ENCODE data around the gene BORCS6. TPM values are rescaled to one million over a fixed set of nuclear protein-coding genes. Genes with fewer than 3 reads are reported as not detected.

The BORCS6 gene
- total and polyA plus RNA-seq, 2 of the 13 experiments (the other 11 are each of a cell fraction or from before 2014, with no cell fraction given) = 2.0 to 5.1 TPM

DNA sequence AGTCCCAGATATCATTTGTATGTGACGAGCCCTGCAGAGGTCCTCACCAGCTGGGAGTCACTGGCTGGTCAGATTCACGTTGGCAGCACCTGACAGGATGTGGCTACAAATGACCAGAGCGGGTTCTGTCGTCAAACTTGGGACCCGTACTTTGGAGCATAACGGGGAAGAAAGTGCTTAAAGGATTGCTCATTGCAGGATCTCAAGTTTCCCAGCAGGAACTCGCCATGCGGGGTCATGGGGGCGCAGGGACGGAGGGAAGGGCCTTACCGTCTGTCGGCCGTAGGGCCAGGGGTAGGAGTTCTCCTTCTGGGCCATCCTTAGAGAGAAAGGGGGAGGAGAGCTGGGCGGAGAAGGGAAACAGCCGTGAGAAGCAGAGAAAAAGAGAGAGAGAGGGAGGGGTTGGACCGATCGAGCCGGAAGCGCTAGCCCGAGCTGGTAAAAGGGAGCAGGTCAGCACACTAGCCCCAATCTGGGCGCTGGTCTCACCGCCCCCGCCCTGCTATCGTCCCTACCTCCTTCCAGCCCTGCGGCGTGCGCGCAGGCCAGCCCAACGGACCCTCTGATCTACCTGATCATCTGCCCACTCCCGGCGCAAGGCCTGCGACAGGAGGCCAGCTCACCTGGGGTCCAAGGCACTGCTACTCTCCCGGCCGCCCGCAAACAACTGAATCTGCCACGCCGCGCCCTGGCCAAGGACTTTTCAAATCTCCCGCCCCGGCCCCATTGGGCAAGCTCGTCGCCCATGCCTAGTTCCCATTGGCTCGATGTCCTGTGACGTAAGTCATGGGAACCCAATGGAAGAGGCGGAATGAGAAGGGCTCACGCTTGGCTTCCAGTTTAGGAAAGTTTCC lies 20.2 kb upstream of the BORCS6 start, which contains the start of gene AURKB (continued):
- no peak for TF ChIP-seq SP1 (IDR thresholded peaks at IDR 0.05)
- TF ChIP-seq SP1 (CRISPR knock-in tag; IDR thresholded peaks at IDR 0.05) = no peak
- TF ChIP-seq ZNF773 (CRISPR knock-in tag; IDR thresholded peaks at IDR 0.05; ENCODE audit: borderline replicate concordance) = no peak
- no peak for TF ChIP-seq ETV6 (CRISPR knock-in tag; conservative IDR thresholded peaks at IDR 0.05)
- no peak for TF ChIP-seq ZNF549 (CRISPR knock-in tag; IDR thresholded peaks at IDR 0.05)
- TF ChIP-seq, protein P1, sequence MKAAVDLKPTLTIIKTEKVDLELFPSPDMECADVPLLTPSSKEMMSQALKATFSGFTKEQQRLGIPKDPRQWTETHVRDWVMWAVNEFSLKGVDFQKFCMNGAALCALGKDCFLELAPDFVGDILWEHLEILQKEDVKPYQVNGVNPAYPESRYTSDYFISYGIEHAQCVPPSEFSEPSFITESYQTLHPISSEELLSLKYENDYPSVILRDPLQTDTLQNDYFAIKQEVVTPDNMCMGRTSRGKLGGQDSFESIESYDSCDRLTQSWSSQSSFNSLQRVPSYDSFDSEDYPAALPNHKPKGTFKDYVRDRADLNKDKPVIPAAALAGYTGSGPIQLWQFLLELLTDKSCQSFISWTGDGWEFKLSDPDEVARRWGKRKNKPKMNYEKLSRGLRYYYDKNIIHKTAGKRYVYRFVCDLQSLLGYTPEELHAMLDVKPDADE (CRISPR knock-in tag; IDR thresholded peaks at IDR 0.05) = no peak
- no peak for TF ChIP-seq ZNF382 (CRISPR knock-in tag; IDR thresholded peaks at IDR 0.05; ENCODE audit: borderline replicate concordance)
- TF ChIP-seq ZNF570 (CRISPR knock-in tag; IDR thresholded peaks at IDR 0.05; ENCODE audit: borderline replicate concordance) = 0 out of 2 replicates have a peak, but pooled peaks have one; percentile 53
- no peak for TF ChIP-seq ZNF124 (CRISPR knock-in tag; IDR thresholded peaks at IDR 0.05)
- TF ChIP-seq, protein P2, sequence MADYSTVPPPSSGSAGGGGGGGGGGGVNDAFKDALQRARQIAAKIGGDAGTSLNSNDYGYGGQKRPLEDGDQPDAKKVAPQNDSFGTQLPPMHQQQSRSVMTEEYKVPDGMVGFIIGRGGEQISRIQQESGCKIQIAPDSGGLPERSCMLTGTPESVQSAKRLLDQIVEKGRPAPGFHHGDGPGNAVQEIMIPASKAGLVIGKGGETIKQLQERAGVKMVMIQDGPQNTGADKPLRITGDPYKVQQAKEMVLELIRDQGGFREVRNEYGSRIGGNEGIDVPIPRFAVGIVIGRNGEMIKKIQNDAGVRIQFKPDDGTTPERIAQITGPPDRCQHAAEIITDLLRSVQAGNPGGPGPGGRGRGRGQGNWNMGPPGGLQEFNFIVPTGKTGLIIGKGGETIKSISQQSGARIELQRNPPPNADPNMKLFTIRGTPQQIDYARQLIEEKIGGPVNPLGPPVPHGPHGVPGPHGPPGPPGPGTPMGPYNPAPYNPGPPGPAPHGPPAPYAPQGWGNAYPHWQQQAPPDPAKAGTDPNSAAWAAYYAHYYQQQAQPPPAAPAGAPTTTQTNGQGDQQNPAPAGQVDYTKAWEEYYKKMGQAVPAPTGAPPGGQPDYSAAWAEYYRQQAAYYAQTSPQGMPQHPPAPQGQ (CRISPR knock-in tag; IDR thresholded peaks at IDR 0.05; ENCODE audit: borderline replicate concordance) = no peak
- TF ChIP-seq IKZF4 (CRISPR knock-in tag; IDR thresholded peaks at IDR 0.05; ENCODE audit: borderline replicate concordance, low read depth, not compliant biosample characterization) = no peak
- TF ChIP-seq, protein P3, sequence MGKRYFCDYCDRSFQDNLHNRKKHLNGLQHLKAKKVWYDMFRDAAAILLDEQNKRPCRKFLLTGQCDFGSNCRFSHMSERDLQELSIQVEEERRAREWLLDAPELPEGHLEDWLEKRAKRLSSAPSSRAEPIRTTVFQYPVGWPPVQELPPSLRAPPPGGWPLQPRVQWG (CRISPR knock-in tag; IDR thresholded peaks at IDR 0.05; ENCODE audit: borderline replicate concordance, low read depth) = no peak
- TF ChIP-seq STAT5B (CRISPR knock-in tag; IDR thresholded peaks at IDR 0.05) = no peak
- peak; percentile 87 for TF ChIP-seq GATAD1 (CRISPR knock-in tag; IDR thresholded peaks at IDR 0.05)
- TF ChIP-seq CREM (IDR thresholded peaks at IDR 0.05) = peak; percentile 70; the same call in 1 of the 2 replicates
- no peak for TF ChIP-seq CREM (CRISPR knock-in tag; IDR thresholded peaks at IDR 0.05)
- TF ChIP-seq ZZZ3 (CRISPR knock-in tag; IDR thresholded peaks at IDR 0.05; ENCODE audit: borderline replicate concordance) = peak; percentile 53; the same call in 1 of the 2 replicates
- no peak for TF ChIP-seq ZSCAN20 (CRISPR knock-in tag; IDR thresholded peaks at IDR 0.05; ENCODE audit: borderline replicate concordance)
- peak; percentile 58; the same call in 1 of the 2 replicates for TF ChIP-seq RFX5 (IDR thresholded peaks at IDR 0.05; ENCODE audit: low read depth, low read length)
- TF ChIP-seq ZNF451 (CRISPR knock-in tag; IDR thresholded peaks at IDR 0.05) = 0 out of 2 replicates have a peak, but pooled peaks have one; percentile 35
- TF ChIP-seq, protein P4, sequence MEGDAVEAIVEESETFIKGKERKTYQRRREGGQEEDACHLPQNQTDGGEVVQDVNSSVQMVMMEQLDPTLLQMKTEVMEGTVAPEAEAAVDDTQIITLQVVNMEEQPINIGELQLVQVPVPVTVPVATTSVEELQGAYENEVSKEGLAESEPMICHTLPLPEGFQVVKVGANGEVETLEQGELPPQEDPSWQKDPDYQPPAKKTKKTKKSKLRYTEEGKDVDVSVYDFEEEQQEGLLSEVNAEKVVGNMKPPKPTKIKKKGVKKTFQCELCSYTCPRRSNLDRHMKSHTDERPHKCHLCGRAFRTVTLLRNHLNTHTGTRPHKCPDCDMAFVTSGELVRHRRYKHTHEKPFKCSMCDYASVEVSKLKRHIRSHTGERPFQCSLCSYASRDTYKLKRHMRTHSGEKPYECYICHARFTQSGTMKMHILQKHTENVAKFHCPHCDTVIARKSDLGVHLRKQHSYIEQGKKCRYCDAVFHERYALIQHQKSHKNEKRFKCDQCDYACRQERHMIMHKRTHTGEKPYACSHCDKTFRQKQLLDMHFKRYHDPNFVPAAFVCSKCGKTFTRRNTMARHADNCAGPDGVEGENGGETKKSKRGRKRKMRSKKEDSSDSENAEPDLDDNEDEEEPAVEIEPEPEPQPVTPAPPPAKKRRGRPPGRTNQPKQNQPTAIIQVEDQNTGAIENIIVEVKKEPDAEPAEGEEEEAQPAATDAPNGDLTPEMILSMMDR (CRISPR knock-in tag; IDR thresholded peaks at IDR 0.05) = no peak
- TF ChIP-seq ZNF746 (CRISPR knock-in tag; IDR thresholded peaks at IDR 0.05) = no peak
- peak; percentile 74; the same call in 1 of the 2 replicates for TF ChIP-seq HOXA3 (CRISPR knock-in tag; IDR thresholded peaks at IDR 0.05)

Data from HepG2 (cell line).